Thyroid gland (tissue), 4 donors: ENCODE results near the gene ZCCHC24. TPM values are rescaled to one million over a fixed set of nuclear protein-coding genes. Genes with fewer than 3 reads are reported as not detected.
A peak's percentile ranks its signal among the peaks of the same experiment; 100 is the strongest.

Source experiments
- DNase-seq, 2 donors: peaks; one replicate each; pipeline ENCODE4 v3.0.0-alpha.2; 2019
- H3K27ac ChIP-seq, 3 donors: fragments of 200-600 bp; sonication (generic); 1 replicate in 2 of 3; 2 replicates in 1 of 3; pipeline ENCODE4 v1.5.1; 2016 to 2019; ENCODE audit warnings: mild to moderate bottlenecking in 1 of 3, moderate library complexity in 1 of 3
- H3K27me3 ChIP-seq: fragments of 200-600 bp; sonication (generic); one replicate; pipeline ENCODE4 v1.5.1; 2019
- H3K36me3 ChIP-seq, 2 donors: fragments of 200-600 bp; sonication (generic); one replicate each; pipeline ENCODE4 v1.5.1; 2016 to 2019
- H3K4me1 ChIP-seq, 2 donors: fragments of 200-600 bp; sonication (generic); one replicate each; pipeline ENCODE4 v1.5.1; 2017 to 2019
- H3K4me3 ChIP-seq, 3 donors: fragments of 200-600 bp; sonication (generic); replicated peaks in 1 of 3; 1 replicate in 2 of 3; 2 replicates in 1 of 3; pipeline ENCODE4 v1.5.1; 2016; ENCODE audit warnings: mild to moderate bottlenecking in 1 of 3
- H3K9me3 ChIP-seq: fragments of 200-600 bp; sonication (generic); one replicate; pipeline ENCODE4 v1.5.1; 2017
- CTCF ChIP-seq, 6 experiments: fragments of 200-600 bp in 3 of 6; fragments of 450-650 bp in 3 of 6; sonication (generic) in 3 of 6; IDR thresholded peaks; one replicate each; pipeline ENCODE4 v1.5.1; 2016 to 2019; ENCODE audit warnings: antibody characterized with exemption in 6 of 6, mild to moderate bottlenecking in 2 of 6, inconsistent platforms in 1 of 6, moderate library complexity in 1 of 6
- POLR2A ChIP-seq, 2 donors: fragments of 450-650 bp; IDR thresholded peaks; one replicate each; pipeline ENCODE4 v1.6.1; 2017; ENCODE audit warnings: antibody characterized with exemption in 2 of 2, mild to moderate bottlenecking in 2 of 2, moderate library complexity in 1 of 2
- WGBS, 2 donors: methylation state at CpG; one replicate each; pipeline ENCODE4 v1.1.5; 2017; 5-methylcytosine and 5-hydroxymethylcytosine counted together
- intact Hi-C: fragments of 100-400 bp; cut with DNase I; formaldehyde crosslinking; loops from one replicate; pipeline ENCODE4 v1.15.1; 2023
- total RNA-seq, 4 donors: library from RNA; depleted of rRNA; stranded (reverse); fragments of >200 nt; gene quantifications; one replicate each; pipeline ENCODE4 v1.2.3, GENCODE V29; 2016

The ZCCHC24 gene
- total RNA-seq, 4 donors from 2014 or later = 25.4 to 48.8 (median 33.3) TPM

GRCh38 chr10:79422178-79422892 is 23.1 kb downstream of the ZCCHC24 start:
- no peak for DNase-seq
- intact Hi-C loops = no loop called here
- TF ChIP-seq POLR2A (IDR thresholded peaks at IDR 0.05) (no peak), CTCF (IDR thresholded peaks at IDR 0.05) (no peak)
- H3K9me3 ChIP-seq = no peaks in the 10 kb centered on the region
- H3K27me3 ChIP-seq = no peaks in the 10 kb centered on the region
- H3K27ac ChIP-seq = peak overlapping the region in 2 of 3 donors; percentile 41 to 57
- WGBS, 2 donors = 72 to 81% methylated on average over 9 of the region's 9 CpGs
- peaks cover 21 to 65% of the 10 kb centered on the region in 2 donors for H3K4me1 ChIP-seq
- H3K4me3 ChIP-seq = no peak overlapping the region
- peaks cover 0 to 4% of the 10 kb centered on the region in 2 donors for H3K36me3 ChIP-seq

- intact Hi-C loops = no loop called here
- Histone ChIP-seq H3K27me3 (no peaks in the 10 kb centered on the region), H3K9me3 (no peaks in the 10 kb centered on the region), H3K36me3 (peaks cover 0 to 4% of the 10 kb centered on the region in 2 donors), H3K4me1 (peaks cover 21 to 69% of the 10 kb centered on the region in 2 donors), H3K27ac (no peak overlapping the region), H3K4me3 (no peak overlapping the region)
- no peak for TF ChIP-seq POLR2A (IDR thresholded peaks at IDR 0.05)
- no peak for TF ChIP-seq CTCF (IDR thresholded peaks at IDR 0.05)
- DNase-seq = peak; percentile 44 to 60
- WGBS, 2 donors = 62 to 64% methylated on average over 12 of the region's 12 CpGs
Measured at GRCh38 chr10:79420974-79421688, 24.3 kb downstream of the ZCCHC24 start.

- WGBS, 2 donors = 91 to 94% methylated on average over 10 to 13 of the region's 13 CpGs
- intact Hi-C loops = no loop called here
- Histone ChIP-seq H3K27me3 (no peaks in the 10 kb centered on the region), H3K4me1 (peaks cover 12 to 62% of the 10 kb centered on the region in 2 donors), H3K4me3 (no peak overlapping the region), H3K9me3 (no peaks in the 10 kb centered on the region), H3K36me3 (peaks cover 0 to 4% of the 10 kb centered on the region in 2 donors), H3K27ac (no peak overlapping the region)
- DNase-seq = no peak
- TF ChIP-seq POLR2A (IDR thresholded peaks at IDR 0.05) (no peak), CTCF (IDR thresholded peaks at IDR 0.05) (no peak)
Measured at GRCh38 chr10:79418886-79419595, 26.4 kb downstream of the ZCCHC24 start.

GRCh38 chr10:79418274-79418673 is 27.1 kb downstream of the ZCCHC24 start:
- Histone ChIP-seq H3K36me3 (peaks cover 0 to 4% of the 10 kb centered on the region in 2 donors), H3K9me3 (no peaks in the 10 kb centered on the region), H3K4me1 (peaks cover 8 to 56% of the 10 kb centered on the region in 2 donors), H3K27ac (no peak overlapping the region), H3K27me3 (no peaks in the 10 kb centered on the region), H3K4me3 (no peak overlapping the region)
- no peak for DNase-seq
- intact Hi-C loops = no loop called here
- TF ChIP-seq POLR2A (IDR thresholded peaks at IDR 0.05) (no peak), CTCF (IDR thresholded peaks at IDR 0.05) (no peak)
- 80% methylated on average over 6 of the region's 6 CpGs for WGBS, 2 donors
